ENCODE data around the gene KLF17.
"Not testable (repeated sequence)": the region's sequence is repeated elsewhere in the genome, so short reads cannot be mapped to it uniquely, and the experiment has no call there.

KLF17 gene

GRCh38 chr1:44110916-44111315 lies 7.7 kb upstream of the KLF17 start:
- DNase-seq, result no peak

GRCh38 chr1:44111861-44112260 lies 6.8 kb upstream of the KLF17 start:
- no peak for DNase-seq

- no peak for DNase-seq
These were observed 6.1 kb upstream of the KLF17 start for GRCh38 chr1:44112486-44112885.

GRCh38 chr1:44113095-44113609 lies 5.5 kb upstream of the KLF17 start:
- no peak for DNase-seq

GRCh38 chr1:44114098-44114497 lies 4.5 kb upstream of the KLF17 start:
- no peak for DNase-seq

GRCh38 chr1:44117272-44117671 lies 1.3 kb upstream of the KLF17 start:
- DNase-seq, result not testable (repeated sequence)

GRCh38 chr1:44119525-44119924 lies 904 bp downstream of the KLF17 start:
- no peak for DNase-seq

- DNase-seq, result no peak
These were observed 1.9 kb downstream of the KLF17 start for GRCh38 chr1:44120398-44120949.

- DNase-seq, result no peak
These were observed 11.2 kb downstream of the KLF17 start for GRCh38 chr1:44129616-44130500.

GRCh38 chr1:44131411-44131810 lies 12.8 kb downstream of the KLF17 start:
- no peak for DNase-seq

GRCh38 chr1:44134071-44134920 lies 15.7 kb downstream of the KLF17 start:
- DNase-seq, result no peak

GRCh38 chr1:44135886-44136285 lies 17.3 kb downstream of the KLF17 start:
- DNase-seq, result no peak

GRCh38 chr1:44138239-44138638 lies 19.6 kb downstream of the KLF17 start:
- no peak for DNase-seq

GRCh38 chr1:44139565-44139964 lies 20.9 kb downstream of the KLF17 start:
- DNase-seq, result not testable (repeated sequence)

- no peak for DNase-seq
These were observed 22.9 kb downstream of the KLF17 start, which contains the start of gene KLF18 for GRCh38 chr1:44141531-44141930. Gene KLF18, minus strand, starts transcription at chr1:44141631. Its CDS starts 0 bp downstream, at chr1:44141631.

GRCh38 chr1:44144962-44145756 lies 26.5 kb downstream of the KLF17 start:
- no peak for DNase-seq

GRCh38 chr1:44146536-44147361 lies 28.1 kb downstream of the KLF17 start:
- DNase-seq, result no peak

GRCh38 chr1:44147582-44147981 lies 29.0 kb downstream of the KLF17 start:
- DNase-seq, result no peak

GRCh38 chr1:44151332-44151731 lies 32.7 kb downstream of the KLF17 start:
- no peak for DNase-seq

GRCh38 chr1:44151808-44152207 lies 33.2 kb downstream of the KLF17 start:
- DNase-seq, result no peak

- DNase-seq, result no peak
These were observed 34.1 kb downstream of the KLF17 start for GRCh38 chr1:44152692-44153091.

All from activated T-cell treated with anti-CD3 and anti-CD28 coated beads, Interleukin-2, amount 50 U/mL, for 48 hours (primary cell).